Measurements from ENCODE around the gene CACNA1S.

DNA sequence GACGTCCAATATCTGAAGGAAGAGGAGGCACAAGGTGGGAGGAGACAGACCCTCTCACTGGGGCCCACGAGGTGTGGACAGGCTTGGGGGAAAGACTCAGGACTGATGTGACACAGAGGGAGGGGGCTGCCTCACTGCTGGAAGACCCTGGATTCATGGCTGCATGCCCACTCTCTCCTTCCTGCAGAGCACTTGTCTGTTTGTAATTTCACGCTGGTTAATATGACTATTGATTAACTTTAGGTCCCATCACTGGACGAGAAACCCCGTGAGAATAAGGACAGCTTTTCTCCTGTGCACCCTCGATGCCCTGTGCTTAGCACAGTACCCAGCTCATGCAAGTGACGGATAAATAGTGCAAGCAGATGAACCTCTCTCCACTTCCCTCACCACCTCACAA is 35.1 kb downstream of the CACNA1S start:
- TF ChIP-seq, protein P1, sequence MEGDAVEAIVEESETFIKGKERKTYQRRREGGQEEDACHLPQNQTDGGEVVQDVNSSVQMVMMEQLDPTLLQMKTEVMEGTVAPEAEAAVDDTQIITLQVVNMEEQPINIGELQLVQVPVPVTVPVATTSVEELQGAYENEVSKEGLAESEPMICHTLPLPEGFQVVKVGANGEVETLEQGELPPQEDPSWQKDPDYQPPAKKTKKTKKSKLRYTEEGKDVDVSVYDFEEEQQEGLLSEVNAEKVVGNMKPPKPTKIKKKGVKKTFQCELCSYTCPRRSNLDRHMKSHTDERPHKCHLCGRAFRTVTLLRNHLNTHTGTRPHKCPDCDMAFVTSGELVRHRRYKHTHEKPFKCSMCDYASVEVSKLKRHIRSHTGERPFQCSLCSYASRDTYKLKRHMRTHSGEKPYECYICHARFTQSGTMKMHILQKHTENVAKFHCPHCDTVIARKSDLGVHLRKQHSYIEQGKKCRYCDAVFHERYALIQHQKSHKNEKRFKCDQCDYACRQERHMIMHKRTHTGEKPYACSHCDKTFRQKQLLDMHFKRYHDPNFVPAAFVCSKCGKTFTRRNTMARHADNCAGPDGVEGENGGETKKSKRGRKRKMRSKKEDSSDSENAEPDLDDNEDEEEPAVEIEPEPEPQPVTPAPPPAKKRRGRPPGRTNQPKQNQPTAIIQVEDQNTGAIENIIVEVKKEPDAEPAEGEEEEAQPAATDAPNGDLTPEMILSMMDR (IDR thresholded peaks at IDR 0.05) = no peak
- TF ChIP-seq POLR2A (IDR thresholded peaks at IDR 0.05) = no peak

Data from esophagus squamous epithelium (tissue), 4 donors.